Neural cell (in vitro differentiated cells): ENCODE results near the gene RRAGA.
A peak's percentile ranks its signal among the peaks of the same experiment; 100 is the strongest.

Experiments used
- CTCF ChIP-seq: fragments of 450-650 bp; IDR thresholded peaks from 2 replicates; pipeline ENCODE4 v1.5.1; 2014; ENCODE audit warnings: antibody characterized with exemption, mild to moderate bottlenecking, moderate library complexity; ENCODE audit not compliant: poor library complexity, severe bottlenecking
- EP300 ChIP-seq: fragments of 450-650 bp; conservative IDR thresholded peaks from 2 replicates; pipeline ENCODE4 v1.6.1; 2014; ENCODE audit warnings: antibody characterized with exemption, mild to moderate bottlenecking, moderate library complexity; ENCODE audit not compliant: poor library complexity, severe bottlenecking
- POLR2AphosphoS5 ChIP-seq: IDR thresholded peaks from 2 replicates; pipeline ENCODE4 v1.6.1; 2012
- REST ChIP-seq: IDR thresholded peaks from 2 replicates; pipeline ENCODE4 v1.6.1; 2012; ENCODE audit warnings: borderline replicate concordance
- TAF1 ChIP-seq: IDR thresholded peaks from 2 replicates; pipeline ENCODE4 v1.6.1; 2012; ENCODE audit warnings: low read depth

- peak; percentile 89 for TF ChIP-seq TAF1
- peak; percentile 99 for TF ChIP-seq CTCF
- TF ChIP-seq POLR2AphosphoS5 = peak; percentile 95
- no peak for TF ChIP-seq REST
- peak; percentile 69 for TF ChIP-seq EP300
Observed at GRCh38 chr9:19048966-19049916, at the start of gene RRAGA.
